Smooth muscle cell (in vitro differentiated cells): ENCODE results near the gene SPAG4. TPM values are rescaled to one million over a fixed set of nuclear protein-coding genes. Genes with fewer than 3 reads are reported as not detected.

Experiments
- DNase-seq: peaks from one replicate; lab custom pipeline; 2025; ENCODE audit not compliant: unreplicated experiment; lab: John Stamatoyannopoulos, UW
- H2AFZ ChIP-seq: fragments of 200-600 bp; sonication (generic); 2 replicates; pipeline ENCODE4 v1.6.0; 2016; ENCODE audit warnings: antibody characterized with exemption, low read depth, mild to moderate bottlenecking
- H3F3A ChIP-seq: fragments of 200-600 bp; sonication (generic); 2 replicates; pipeline ENCODE4 v1.6.0; 2017; ENCODE audit warnings: antibody characterized with exemption, low read depth
- H3K27ac ChIP-seq: fragments of 200-600 bp; sonication (generic); 2 replicates; pipeline ENCODE4 v1.5.1; 2016; ENCODE audit warnings: low read depth, mild to moderate bottlenecking
- H3K27me3 ChIP-seq: fragments of 200-600 bp; sonication (generic); 2 replicates; pipeline ENCODE4 v1.6.1; 2016; ENCODE audit warnings: low read depth, mild to moderate bottlenecking
- H3K36me3 ChIP-seq: fragments of 200-600 bp; sonication (generic); 2 replicates; pipeline ENCODE4 v1.5.1; 2016; ENCODE audit warnings: low read depth
- H3K4me1 ChIP-seq: fragments of 200-600 bp; sonication (generic); 2 replicates; pipeline ENCODE4 v1.5.1; 2016; ENCODE audit warnings: low read depth
- H3K4me2 ChIP-seq: fragments of 200-600 bp; sonication (generic); 2 replicates; pipeline ENCODE4 v1.6.0; 2016; ENCODE audit warnings: mild to moderate bottlenecking
- H3K4me3 ChIP-seq: fragments of 200-600 bp; sonication (generic); 2 replicates; pipeline ENCODE4 v1.5.1; 2016; ENCODE audit warnings: mild to moderate bottlenecking
- H3K79me2 ChIP-seq: fragments of 200-600 bp; sonication (generic); 2 replicates; pipeline ENCODE4 v1.6.0; 2016; ENCODE audit warnings: low read depth, mild to moderate bottlenecking
- H3K9ac ChIP-seq: fragments of 200-600 bp; sonication (generic); 2 replicates; pipeline ENCODE4 v1.6.0; 2016; ENCODE audit warnings: low read depth
- H3K9me3 ChIP-seq: fragments of 200-600 bp; sonication (generic); replicated peaks from 2 replicates; pipeline ENCODE4 v1.5.1; 2016; ENCODE audit warnings: low read depth
- H4K20me1 ChIP-seq: fragments of 200-600 bp; sonication (generic); 2 replicates; pipeline ENCODE4 v1.6.0; 2016; ENCODE audit warnings: low read depth
- WGBS: methylation state at CpG from one replicate; pipeline ENCODE4 v1.1.7; 2016; ENCODE audit warnings: low lambda C conversion rate; 5-methylcytosine and 5-hydroxymethylcytosine counted together
- polyA plus RNA-seq: library from polyadenylated mRNA; unstranded; fragments of >200 nt; fragmentation: Nextera tagmentation; extraction: Ambion mirVana; gene quantifications from 2 replicates; pipeline ENCODE4 v1.2.1, GENCODE V29; 2016
- total RNA-seq: library from RNA; depleted of rRNA; stranded (reverse); fragments of >200 nt; gene quantifications from 2 replicates; pipeline ENCODE4 v1.2.3, GENCODE V29; 2014
- TF ChIP-seq, protein P1 (sequence below): fragments of 200-600 bp; sonication (generic); IDR thresholded peaks from 2 replicates; pipeline ENCODE4 v1.5.1; 2017; ENCODE audit warnings: borderline replicate concordance, mild to moderate bottlenecking, antibody characterized with exemption; ENCODE audit not compliant: insufficient read depth, poor library complexity, severe bottlenecking

The SPAG4 gene
- total and polyA plus RNA-seq, 2 experiments from 2014 or later, result 9.3 to 27.6 TPM

DNA sequence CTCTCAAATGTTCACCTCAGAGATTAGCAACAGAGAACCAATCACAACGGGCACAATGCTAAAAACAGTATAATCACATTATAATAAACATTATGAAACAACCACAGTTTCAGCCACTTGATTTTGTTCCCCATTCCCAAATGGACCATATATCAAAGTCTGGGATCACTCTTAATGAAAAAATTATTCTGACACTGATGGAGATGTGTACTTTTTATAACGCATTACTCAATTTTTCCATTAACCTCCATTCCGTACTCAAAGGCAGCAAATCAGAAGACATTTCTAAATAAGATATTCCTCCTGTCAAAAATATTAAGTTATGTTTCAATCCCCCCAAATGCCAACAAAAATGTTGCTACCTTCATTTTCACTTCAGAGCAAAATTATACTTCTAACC lies 46.3 kb downstream of the SPAG4 start:
- Histone ChIP-seq H4K20me1 (peaks cover 72% of the 10 kb centered on the region), H3K4me1 (peaks cover 38% of the 10 kb centered on the region), H3K27ac (peak overlapping the region; percentile 93), H3K27me3 (no peaks in the 10 kb centered on the region), H3K36me3 (no peaks in the 10 kb centered on the region), H3K9ac (peak overlapping the region; percentile 97), H3K4me2 (peak overlapping the region; percentile 95), H3K4me3 (peak overlapping the region; percentile 80), H3K79me2 (peaks cover 78% of the 10 kb centered on the region), H3K9me3 (no peaks in the 10 kb centered on the region), H3F3A (no peaks in the 10 kb centered on the region), H2AFZ (no peak overlapping the region)
- no peak for DNase-seq
- WGBS, result 75% methylated on average over 3 of the region's 3 CpGs
- TF ChIP-seq, protein P1, sequence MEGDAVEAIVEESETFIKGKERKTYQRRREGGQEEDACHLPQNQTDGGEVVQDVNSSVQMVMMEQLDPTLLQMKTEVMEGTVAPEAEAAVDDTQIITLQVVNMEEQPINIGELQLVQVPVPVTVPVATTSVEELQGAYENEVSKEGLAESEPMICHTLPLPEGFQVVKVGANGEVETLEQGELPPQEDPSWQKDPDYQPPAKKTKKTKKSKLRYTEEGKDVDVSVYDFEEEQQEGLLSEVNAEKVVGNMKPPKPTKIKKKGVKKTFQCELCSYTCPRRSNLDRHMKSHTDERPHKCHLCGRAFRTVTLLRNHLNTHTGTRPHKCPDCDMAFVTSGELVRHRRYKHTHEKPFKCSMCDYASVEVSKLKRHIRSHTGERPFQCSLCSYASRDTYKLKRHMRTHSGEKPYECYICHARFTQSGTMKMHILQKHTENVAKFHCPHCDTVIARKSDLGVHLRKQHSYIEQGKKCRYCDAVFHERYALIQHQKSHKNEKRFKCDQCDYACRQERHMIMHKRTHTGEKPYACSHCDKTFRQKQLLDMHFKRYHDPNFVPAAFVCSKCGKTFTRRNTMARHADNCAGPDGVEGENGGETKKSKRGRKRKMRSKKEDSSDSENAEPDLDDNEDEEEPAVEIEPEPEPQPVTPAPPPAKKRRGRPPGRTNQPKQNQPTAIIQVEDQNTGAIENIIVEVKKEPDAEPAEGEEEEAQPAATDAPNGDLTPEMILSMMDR, result no peak

DNA sequence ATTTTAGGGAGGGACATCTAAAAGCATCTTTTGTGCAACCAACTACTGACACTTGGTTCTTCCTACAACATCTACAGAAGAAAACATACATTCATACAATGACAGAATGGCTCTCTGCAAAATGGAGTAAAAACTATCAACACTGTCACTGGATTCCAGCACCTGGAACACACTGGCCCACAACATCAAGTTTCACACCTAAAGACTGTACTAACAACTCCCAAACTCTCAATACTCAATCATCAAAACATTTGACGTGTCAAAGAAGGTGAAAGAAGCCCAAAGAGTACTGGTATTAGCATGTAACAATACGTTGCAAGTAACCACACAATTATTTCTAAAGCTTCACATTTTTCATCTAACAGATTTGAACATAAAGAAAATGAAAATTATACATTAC lies 46.9 kb downstream of the SPAG4 start:
- peaks cover 66% of the 10 kb centered on the region for H4K20me1 ChIP-seq
- H3K4me2 ChIP-seq, result peak overlapping the region; percentile 95
- peak overlapping the region; percentile 80 for H3K4me3 ChIP-seq
- TF ChIP-seq, protein P1, result no peak
- peak overlapping the region; percentile 93 for H3K27ac ChIP-seq
- no peak for DNase-seq
- peak overlapping the region; percentile 97 for H3K9ac ChIP-seq
- peaks cover 72% of the 10 kb centered on the region for H3K79me2 ChIP-seq
- H3F3A ChIP-seq, result no peaks in the 10 kb centered on the region
- no peaks in the 10 kb centered on the region for H3K27me3 ChIP-seq
- WGBS, result 21% methylated on average over 2 of the region's 2 CpGs
- H3K9me3 ChIP-seq, result no peaks in the 10 kb centered on the region
- H3K36me3 ChIP-seq, result no peaks in the 10 kb centered on the region
- no peak overlapping the region for H2AFZ ChIP-seq
- H3K4me1 ChIP-seq, result peaks cover 38% of the 10 kb centered on the region

DNA sequence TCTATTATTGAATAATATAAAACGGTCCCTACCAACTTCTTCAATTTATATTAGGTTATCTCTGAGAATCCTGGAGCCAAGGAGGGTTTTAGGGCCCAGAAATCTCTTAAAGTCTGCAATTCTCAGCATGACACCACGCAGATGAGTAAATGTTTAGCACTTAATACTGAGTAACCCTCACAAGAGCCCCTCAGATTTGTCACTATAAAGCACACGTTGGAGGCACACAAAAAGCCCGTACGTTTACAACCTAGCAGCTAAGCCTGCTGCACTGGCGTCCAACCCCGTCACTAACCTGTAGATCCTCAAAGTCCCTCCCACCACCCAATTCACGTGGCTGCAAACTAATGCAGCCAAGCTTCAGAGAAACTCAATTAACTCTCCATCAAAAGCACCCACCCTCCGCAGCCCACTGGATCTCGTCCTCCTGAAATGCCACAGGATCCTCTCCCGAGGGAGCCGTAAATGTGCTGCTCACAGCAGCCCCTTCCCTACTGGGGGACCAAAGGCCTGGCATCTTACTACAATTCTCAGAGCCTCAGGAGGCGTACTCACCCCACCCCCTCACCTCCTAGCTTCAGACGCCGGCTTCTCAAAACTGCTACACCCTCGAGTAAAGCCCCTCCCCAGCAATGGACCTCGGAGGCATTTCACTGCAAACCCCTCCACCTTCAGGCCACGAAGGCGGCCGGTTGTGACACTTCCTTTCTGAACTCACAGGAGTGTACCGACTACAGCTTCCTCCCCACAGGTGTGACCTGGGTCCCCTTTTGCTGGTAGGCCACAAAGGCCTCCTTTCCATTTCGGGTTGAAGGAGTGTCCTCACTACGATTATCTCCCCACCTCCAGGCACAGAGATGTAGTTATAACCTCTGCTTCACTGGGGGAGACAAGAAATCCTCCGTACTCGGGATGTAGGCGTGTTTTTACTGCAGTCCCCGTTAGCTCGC lies 48.2 kb downstream of the SPAG4 start:
- Histone ChIP-seq H3F3A (no peaks in the 10 kb centered on the region), H3K27ac (peak overlapping the region; percentile 93), H3K4me2 (peak overlapping the region; percentile 95), H3K9me3 (no peaks in the 10 kb centered on the region), H3K79me2 (peaks cover 59% of the 10 kb centered on the region), H3K36me3 (no peaks in the 10 kb centered on the region), H3K4me1 (peaks cover 38% of the 10 kb centered on the region), H3K9ac (peak overlapping the region; percentile 97), H3K4me3 (peak overlapping the region; percentile 80), H4K20me1 (peaks cover 53% of the 10 kb centered on the region), H3K27me3 (no peaks in the 10 kb centered on the region), H2AFZ (no peak overlapping the region)
- DNase-seq, result no peak
- 1% methylated on average over 28 of the region's 28 CpGs for WGBS
- TF ChIP-seq, protein P1, result no peak
